Fibroblast of lung (primary cell): ENCODE results near the gene ALKBH6. TPM values are rescaled to one million over a fixed set of nuclear protein-coding genes. Genes with fewer than 3 reads are reported as not detected.

Source experiments
- DNase-seq, 2 donors: peaks; one replicate each; pipeline versions ENCODE4 v3.0.0 to v3.0.0-alpha.2; 2010; ENCODE audit warnings: low read depth in 2 of 2
- H2AFZ ChIP-seq: 2 replicates; pipeline ENCODE4 v1.5.1; 2012; ENCODE audit warnings: low read length, control low read depth, inconsistent platforms
- H3K27ac ChIP-seq: 2 replicates; pipeline ENCODE4 v1.5.1; 2011; ENCODE audit warnings: low read length, control low read depth; ENCODE audit not compliant: insufficient read depth
- H3K27me3 ChIP-seq: 2 replicates; pipeline ENCODE4 v1.5.1; 2011; ENCODE audit warnings: mild to moderate bottlenecking, low read length; ENCODE audit not compliant: control insufficient read depth, insufficient read depth
- H3K36me3 ChIP-seq: 2 replicates; pipeline ENCODE4 v1.5.1; 2011; ENCODE audit warnings: low read length; ENCODE audit not compliant: control insufficient read depth, insufficient read depth
- H3K4me1 ChIP-seq: 2 replicates; pipeline ENCODE4 v1.5.1; 2011; ENCODE audit warnings: low read length; ENCODE audit not compliant: control insufficient read depth, insufficient read depth; ENCODE audit errors: extremely low read depth
- H3K4me2 ChIP-seq: 2 replicates; pipeline ENCODE4 v1.5.1; 2011; ENCODE audit warnings: low read length, control low read depth; ENCODE audit not compliant: insufficient read depth; ENCODE audit errors: extremely low read depth
- H3K4me3 ChIP-seq, 4 experiments: fragments of 200-600 bp in 1 of 4; sonication (generic) in 1 of 4; replicated peaks in 1 of 4; 2 replicates each; pipeline ENCODE4 v1.5.1; 2011 to 2016; ENCODE audit warnings: low read length in 4 of 4, low read depth in 3 of 4, mild to moderate bottlenecking in 3 of 4, control low read depth in 2 of 4, inconsistent platforms in 1 of 4, mixed read lengths in 1 of 4; ENCODE audit not compliant: insufficient read depth in 1 of 4; ENCODE audit errors: control extremely low read depth in 1 of 4
- H3K79me2 ChIP-seq: 2 replicates; pipeline ENCODE4 v1.5.1; 2012; ENCODE audit warnings: mild to moderate bottlenecking, low read length, inconsistent platforms; ENCODE audit not compliant: control insufficient read depth, insufficient read depth
- H3K9ac ChIP-seq: 2 replicates; pipeline ENCODE4 v1.5.1; 2011; ENCODE audit warnings: mild to moderate bottlenecking, low read length, control low read depth; ENCODE audit not compliant: insufficient read depth
- H3K9me3 ChIP-seq: 2 replicates; pipeline ENCODE4 v1.5.1; 2012; ENCODE audit warnings: low read depth, low read length; ENCODE audit not compliant: control insufficient read depth, insufficient read depth
- H4K20me1 ChIP-seq: 2 replicates; pipeline ENCODE4 v1.5.1; 2011; ENCODE audit warnings: low read length; ENCODE audit not compliant: control insufficient read depth, insufficient read depth; ENCODE audit errors: extremely low read depth
- EZH2 ChIP-seq: IDR thresholded peaks from 2 replicates; pipeline ENCODE4 v1.5.1; 2012; ENCODE audit warnings: low read length, control low read depth, mild to moderate bottlenecking; ENCODE audit errors: missing control alignments
- polyA plus RNA-seq, 2 donors: library from polyadenylated mRNA; depleted of rRNA in 1 of 2; stranded (reverse) in 1 of 2; unstranded in 1 of 2; fragments of >200 nt; gene quantifications; 2 replicates each; pipeline ENCODE4 v1.2.1, GENCODE V29; 2011 to 2012; ENCODE audit warnings: missing spikeins in 1 of 2
- total RNA-seq: library from RNA; depleted of rRNA; stranded (reverse); fragments of >200 nt; gene quantifications from 2 replicates; pipeline ENCODE4 v1.2.1, GENCODE V29; 2014
- TF ChIP-seq, protein P1 (sequence below), 2 donors: IDR thresholded peaks in 1 of 2; conservative IDR thresholded peaks in 1 of 2; 1 replicate in 1 of 2; 2 replicates in 1 of 2; pipeline ENCODE4 v1.5.1; 2011 to 2012; ENCODE audit warnings: low read length in 2 of 2, control low read depth in 1 of 2, inconsistent platforms in 1 of 2, low read depth in 1 of 2, mild to moderate bottlenecking in 1 of 2

The ALKBH6 gene
- total and polyA plus RNA-seq, 2 donors (not counting 1 experiment from before 2014, with no cell fraction given) = 19.5 to 20.1 TPM

DNA sequence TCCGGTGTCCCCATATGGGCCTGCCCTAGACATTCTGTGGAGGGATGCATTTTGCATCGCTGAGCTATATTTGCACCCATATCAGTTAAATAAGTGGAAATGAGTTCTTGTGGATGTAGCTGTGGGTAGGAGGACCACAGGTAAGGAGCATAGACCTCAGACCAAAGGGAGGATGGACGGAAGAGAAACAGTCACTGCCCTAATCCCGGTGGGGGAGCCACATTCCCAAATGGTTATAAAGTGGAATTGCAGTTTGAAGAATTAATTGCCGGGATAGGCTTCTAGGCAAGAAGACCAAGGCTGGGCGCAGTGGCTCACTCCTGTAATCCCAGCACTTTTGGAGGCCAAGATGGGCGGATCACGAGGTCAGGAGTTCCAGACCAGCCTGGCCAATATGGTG lies 17.2 kb downstream of the ALKBH6 start:
- Histone ChIP-seq H3K4me2 (no peak overlapping the region), H3K27me3 (no peaks in the 10 kb centered on the region), H2AFZ (no peak overlapping the region), H3K27ac (no peak overlapping the region), H3K9me3 (no peaks in the 10 kb centered on the region), H3K4me1 (peaks cover 4% of the 10 kb centered on the region), H4K20me1 (no peaks in the 10 kb centered on the region), H3K79me2 (peaks cover 7% of the 10 kb centered on the region), H3K4me3 (no peak overlapping the region), H3K36me3 (no peaks in the 10 kb centered on the region), H3K9ac (no peak overlapping the region)
- no peak for DNase-seq
- TF ChIP-seq, protein P1, sequence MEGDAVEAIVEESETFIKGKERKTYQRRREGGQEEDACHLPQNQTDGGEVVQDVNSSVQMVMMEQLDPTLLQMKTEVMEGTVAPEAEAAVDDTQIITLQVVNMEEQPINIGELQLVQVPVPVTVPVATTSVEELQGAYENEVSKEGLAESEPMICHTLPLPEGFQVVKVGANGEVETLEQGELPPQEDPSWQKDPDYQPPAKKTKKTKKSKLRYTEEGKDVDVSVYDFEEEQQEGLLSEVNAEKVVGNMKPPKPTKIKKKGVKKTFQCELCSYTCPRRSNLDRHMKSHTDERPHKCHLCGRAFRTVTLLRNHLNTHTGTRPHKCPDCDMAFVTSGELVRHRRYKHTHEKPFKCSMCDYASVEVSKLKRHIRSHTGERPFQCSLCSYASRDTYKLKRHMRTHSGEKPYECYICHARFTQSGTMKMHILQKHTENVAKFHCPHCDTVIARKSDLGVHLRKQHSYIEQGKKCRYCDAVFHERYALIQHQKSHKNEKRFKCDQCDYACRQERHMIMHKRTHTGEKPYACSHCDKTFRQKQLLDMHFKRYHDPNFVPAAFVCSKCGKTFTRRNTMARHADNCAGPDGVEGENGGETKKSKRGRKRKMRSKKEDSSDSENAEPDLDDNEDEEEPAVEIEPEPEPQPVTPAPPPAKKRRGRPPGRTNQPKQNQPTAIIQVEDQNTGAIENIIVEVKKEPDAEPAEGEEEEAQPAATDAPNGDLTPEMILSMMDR (conservative IDR thresholded peaks at IDR 0.05 in 1 of 2, IDR thresholded peaks at IDR 0.05 in 1 of 2; ENCODE audit: low read depth in 1 of 2, low read length in 2 of 2) = no peak
- no peak for TF ChIP-seq EZH2

DNA sequence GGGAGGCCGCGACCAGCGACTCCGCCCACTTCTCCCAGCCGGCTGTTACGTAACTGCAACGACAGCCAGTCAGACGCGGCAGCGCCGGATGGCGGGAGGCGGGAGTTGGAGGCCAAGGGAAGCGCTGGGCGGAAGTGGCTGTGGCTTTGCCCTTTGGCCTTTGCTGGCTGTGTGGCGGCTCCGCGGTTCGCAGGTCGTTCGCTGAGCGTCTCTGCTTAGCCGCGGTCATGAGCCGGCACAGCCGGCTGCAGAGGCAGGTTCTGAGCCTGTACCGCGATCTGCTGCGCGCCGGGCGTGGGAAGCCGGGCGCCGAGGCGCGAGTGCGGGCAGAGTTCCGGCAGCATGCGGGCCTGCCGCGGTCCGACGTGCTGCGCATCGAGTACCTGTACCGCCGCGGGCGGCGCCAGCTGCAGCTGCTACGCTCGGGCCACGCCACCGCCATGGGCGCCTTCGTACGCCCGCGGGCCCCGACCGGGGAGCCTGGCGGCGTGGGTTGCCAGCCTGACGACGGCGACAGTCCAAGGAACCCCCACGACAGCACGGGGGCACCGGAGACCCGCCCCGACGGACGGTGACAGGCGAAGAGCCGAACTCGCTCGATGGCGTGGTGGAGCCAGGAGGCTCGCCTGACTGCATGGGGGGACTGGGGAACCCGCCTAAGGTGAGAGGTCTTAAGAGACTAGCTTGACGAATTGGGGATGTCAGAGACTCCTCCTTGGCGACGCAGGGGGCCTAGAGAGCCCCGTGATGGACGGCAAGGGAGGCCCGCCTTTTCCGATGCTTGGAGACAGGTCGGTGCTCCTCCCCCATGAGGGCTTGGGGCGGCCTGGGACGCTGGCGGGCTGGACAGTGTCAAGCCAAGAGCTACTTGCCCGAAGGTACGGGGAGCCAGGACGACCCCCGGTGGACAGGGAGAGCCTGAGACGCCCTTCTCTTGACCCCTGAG lies 18.7 kb downstream of the ALKBH6 start, which contains the start of gene SDHAF1:
Gene SDHAF1, plus strand, starts transcription at position 141 of the 946 bp plus-strand sequence. Its CDS starts 87 bp downstream, at position 228.
- peak within 1 kb of the TSS; percentile 94 for H3K4me2 ChIP-seq
- TF ChIP-seq, protein P1 (conservative IDR thresholded peaks at IDR 0.05 in 1 of 2, IDR thresholded peaks at IDR 0.05 in 1 of 2; ENCODE audit: low read depth in 1 of 2, low read length in 2 of 2) = no peak
- no peaks in the 10 kb centered on the region for H4K20me1 ChIP-seq
- H3K9me3 ChIP-seq = no peaks in the 10 kb centered on the region
- H3K27me3 ChIP-seq = no peaks in the 10 kb centered on the region
- H3K79me2 ChIP-seq = peaks cover 7% of the 10 kb centered on the region
- H2AFZ ChIP-seq = peak within 1 kb of the TSS; percentile 95
- peaks cover 4% of the 10 kb centered on the region for H3K4me1 ChIP-seq
- no peaks in the 10 kb centered on the region for H3K36me3 ChIP-seq
- peak within 1 kb of the TSS; percentile 70 to 84 (median 74) for H3K4me3 ChIP-seq
- peak; percentile 89 to 91 for DNase-seq
- peak within 1 kb of the TSS; percentile 66 for H3K27ac ChIP-seq
- H3K9ac ChIP-seq = peak within 1 kb of the TSS; percentile 63

DNA sequence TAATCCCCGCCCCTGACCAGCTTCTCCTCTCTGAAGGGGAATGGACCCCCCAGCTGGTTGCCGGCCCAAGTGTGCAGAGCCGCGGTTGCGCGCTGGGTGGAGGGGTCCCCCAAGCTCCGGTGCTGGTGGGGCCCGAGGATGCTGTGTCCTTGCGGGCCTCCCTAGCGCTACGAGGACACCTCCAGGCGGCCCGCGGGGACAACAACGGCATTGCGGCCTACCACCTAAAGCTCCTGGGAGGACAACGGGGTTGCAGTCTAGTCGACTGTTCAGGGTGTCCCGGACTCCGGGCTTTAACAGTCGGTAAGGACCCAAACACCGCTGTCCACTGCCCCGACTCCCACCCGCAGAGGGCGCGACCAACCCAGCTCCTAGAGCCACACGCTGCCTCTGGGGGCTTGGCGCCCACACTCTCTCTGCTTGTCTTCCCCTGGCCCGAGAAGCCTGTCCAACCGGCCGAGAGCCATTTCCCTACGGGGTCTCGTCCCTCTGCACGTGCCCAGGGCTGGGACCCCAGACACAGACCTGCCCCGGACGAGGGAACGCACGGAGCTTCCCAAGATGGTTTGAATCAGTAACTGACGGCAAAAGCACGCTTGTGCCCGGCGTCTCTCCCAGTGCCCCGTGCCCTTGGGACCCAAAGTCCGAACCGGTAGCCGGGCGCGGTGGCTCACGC lies 20.0 kb downstream of the ALKBH6 start:
- Histone ChIP-seq H3K4me1 (peaks cover under 1% of the 10 kb centered on the region), H2AFZ (no peak overlapping the region), H3K4me3 (peak overlapping the region in 2 of 4 experiments; percentile 60 to 84), H3K27me3 (no peaks in the 10 kb centered on the region), H4K20me1 (no peaks in the 10 kb centered on the region), H3K27ac (no peak overlapping the region), H3K79me2 (peaks cover 7% of the 10 kb centered on the region), H3K4me2 (peak overlapping the region; percentile 0), H3K36me3 (no peaks in the 10 kb centered on the region), H3K9me3 (no peaks in the 10 kb centered on the region), H3K9ac (no peak overlapping the region)
- no peak for TF ChIP-seq EZH2
- TF ChIP-seq, protein P1 (conservative IDR thresholded peaks at IDR 0.05 in 1 of 2, IDR thresholded peaks at IDR 0.05 in 1 of 2; ENCODE audit: low read depth in 1 of 2, low read length in 2 of 2) = no peak
- no peak for DNase-seq
